CD4-positive, alpha-beta T cell treated with Interleukin-21 for 1 hour (primary cell): ENCODE data around the gene DIMT1.
A peak's percentile ranks its signal among the peaks of the same experiment; 100 is the strongest.

Experiments
- DNase-seq: peaks from one replicate; pipeline ENCODE4 v3.0.0-alpha.2; 2020

Gene DIMT1

GRCh38 chr5:62403411-62404250 lies at the start of gene DIMT1:
DIMT1 (minus strand) TSS chr5:62403905; CDS start chr5:62403772, 133 bp downstream.
- peak; percentile 94 for DNase-seq

- DNase-seq = no peak
These were observed 46.6 kb upstream of the DIMT1 start for GRCh38 chr5:62450259-62450658.

GRCh38 chr5:62448528-62448927 lies 44.8 kb upstream of the DIMT1 start:
- DNase-seq = no peak

- DNase-seq = no peak
These were observed 28.9 kb upstream of the DIMT1 start for GRCh38 chr5:62432621-62433064.

GRCh38 chr5:62431735-62432620 lies 28.3 kb upstream of the DIMT1 start:
- DNase-seq = no peak

DNA sequence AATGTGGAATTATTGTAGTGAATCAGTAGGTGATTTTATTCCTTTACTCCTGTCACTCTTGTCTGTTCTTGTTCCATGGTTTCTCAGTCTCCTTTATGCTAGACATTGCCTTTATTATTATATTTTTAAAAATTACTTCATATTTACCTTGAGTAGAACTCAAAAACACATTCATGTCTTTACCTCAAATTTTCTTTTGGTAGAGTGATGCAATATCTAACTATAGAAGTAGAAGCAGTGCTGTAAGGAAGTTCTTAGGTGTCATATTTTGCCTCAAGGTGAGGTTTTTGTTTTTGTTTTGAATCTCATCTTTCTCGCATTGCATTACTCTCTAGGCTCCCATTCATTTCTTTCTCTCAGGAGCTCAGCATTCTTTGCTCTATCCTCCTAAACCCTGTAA lies 21.1 kb upstream of the DIMT1 start:
- no peak for DNase-seq

GRCh38 chr5:62421414-62421813 lies 17.7 kb upstream of the DIMT1 start:
- DNase-seq = no peak

- no peak for DNase-seq
These were observed 15.9 kb upstream of the DIMT1 start for GRCh38 chr5:62419609-62420008.

DNA sequence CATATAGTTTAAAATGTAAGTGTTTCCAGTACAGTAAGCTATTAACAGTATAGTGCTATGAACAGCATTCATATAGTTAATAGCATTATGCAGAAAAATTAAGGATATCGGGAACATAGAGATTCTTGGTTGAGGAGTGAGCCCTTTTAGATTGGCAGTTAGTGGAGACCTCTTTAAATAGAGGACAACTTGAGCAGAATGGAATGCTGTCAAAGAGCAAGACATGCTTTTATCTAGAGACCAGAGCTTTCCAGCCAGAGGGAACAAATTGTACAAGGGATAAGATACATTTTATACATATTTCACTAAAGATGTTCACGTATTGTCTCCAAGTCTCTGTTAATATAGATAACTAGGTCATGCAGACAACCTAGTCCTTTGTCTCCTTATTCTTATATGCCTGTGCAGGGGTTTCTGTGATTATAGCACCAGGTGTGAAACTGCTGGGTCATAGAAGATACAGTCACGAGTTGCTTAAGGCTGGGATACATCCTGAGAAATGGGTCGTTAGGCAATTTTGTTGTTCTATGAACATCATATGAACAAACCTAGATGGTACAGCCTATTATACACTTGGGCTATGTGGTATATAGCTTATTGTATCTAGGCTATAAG lies 14.9 kb upstream of the DIMT1 start:
- DNase-seq = no peak

- no peak for DNase-seq
These were observed 10.0 kb upstream of the DIMT1 start for GRCh38 chr5:62413711-62414110.

- DNase-seq = peak; percentile 99
These were observed 9.0 kb upstream of the DIMT1 start, which contains the start of gene IPO11 for GRCh38 chr5:62412549-62413329. IPO11 (plus strand) TSS chr5:62412763; CDS start chr5:62437280, 24,517 bp downstream.

DNA sequence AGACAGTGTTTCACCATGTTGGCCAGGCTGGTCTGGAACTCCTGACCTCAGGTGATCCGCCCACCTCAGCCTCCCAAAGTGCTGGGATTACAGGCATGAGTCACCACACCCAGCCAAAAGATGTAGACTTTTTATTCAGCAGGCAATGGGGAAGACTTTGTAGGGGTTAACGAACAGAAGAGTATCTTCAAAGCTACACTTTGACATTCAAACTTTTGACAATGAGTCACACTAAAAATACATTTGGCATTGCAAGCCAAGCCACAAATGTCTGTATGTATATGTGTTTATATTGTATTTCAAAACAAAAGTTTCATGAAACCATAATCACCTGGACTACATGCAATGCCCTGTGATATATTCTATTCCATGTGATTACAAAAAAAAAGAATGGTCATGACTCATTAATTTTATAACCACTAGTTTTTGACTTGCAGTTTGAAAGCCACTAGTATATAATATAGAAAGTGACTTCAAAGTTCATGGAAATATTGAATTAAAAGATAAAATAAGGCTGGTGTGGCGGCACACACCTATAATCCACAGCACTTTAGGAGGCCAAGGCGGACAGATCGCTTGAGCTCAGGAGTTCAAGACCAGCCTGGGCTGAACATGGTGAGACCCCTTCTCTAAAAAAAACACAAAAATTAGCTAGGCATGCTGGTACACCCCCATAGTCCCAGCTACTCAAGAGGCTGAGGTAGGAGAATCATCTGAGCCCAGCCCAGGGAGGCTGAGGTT lies 8.3 kb downstream of the DIMT1 start:
- DNase-seq = no peak

GRCh38 chr5:62386824-62387223 lies 16.9 kb downstream of the DIMT1 start:
- no peak for DNase-seq

- DNase-seq = no peak
These were observed 17.8 kb downstream of the DIMT1 start for GRCh38 chr5:62385816-62386400.

DNA sequence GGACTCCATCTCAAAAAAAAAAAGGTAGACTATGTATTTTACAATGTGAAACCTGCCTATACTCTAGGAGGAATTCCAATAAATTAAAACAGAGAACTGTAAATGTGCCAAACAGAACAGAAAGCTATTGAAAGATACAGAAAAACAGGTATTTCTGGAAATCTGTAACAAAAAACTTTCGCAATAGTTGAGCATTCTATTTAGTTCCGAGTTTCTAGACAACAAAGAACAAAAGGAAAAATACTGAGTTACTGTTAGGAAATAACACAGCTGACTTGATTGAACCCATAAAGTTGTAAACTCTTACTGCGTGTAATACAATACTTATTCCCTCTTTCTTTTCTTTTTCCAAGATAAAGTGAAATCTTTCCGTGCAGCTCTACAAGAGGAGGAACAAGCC lies 18.6 kb downstream of the DIMT1 start:
- DNase-seq = no peak

- DNase-seq = no peak
These were observed 27.6 kb downstream of the DIMT1 start for GRCh38 chr5:62376064-62376463.

DNA sequence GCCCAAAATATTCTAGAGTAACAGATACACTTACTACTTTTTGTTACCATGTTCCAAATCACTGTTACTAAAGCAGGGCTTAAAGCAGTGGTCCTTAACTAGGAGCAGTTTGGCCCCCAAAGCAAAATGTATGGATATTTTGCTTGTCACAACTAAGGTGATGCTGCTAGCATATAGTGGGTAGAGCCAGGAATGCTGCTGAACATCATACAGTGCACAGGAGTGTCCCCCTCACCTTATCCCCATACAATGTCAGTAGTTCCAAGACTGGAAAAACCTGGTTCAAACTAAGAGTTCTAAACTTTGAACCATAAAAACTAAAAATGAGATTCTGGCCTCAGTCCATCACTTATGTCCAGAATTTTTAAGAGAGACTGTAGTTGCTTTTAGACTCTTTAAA lies 28.1 kb downstream of the DIMT1 start:
- DNase-seq = no peak

DNA sequence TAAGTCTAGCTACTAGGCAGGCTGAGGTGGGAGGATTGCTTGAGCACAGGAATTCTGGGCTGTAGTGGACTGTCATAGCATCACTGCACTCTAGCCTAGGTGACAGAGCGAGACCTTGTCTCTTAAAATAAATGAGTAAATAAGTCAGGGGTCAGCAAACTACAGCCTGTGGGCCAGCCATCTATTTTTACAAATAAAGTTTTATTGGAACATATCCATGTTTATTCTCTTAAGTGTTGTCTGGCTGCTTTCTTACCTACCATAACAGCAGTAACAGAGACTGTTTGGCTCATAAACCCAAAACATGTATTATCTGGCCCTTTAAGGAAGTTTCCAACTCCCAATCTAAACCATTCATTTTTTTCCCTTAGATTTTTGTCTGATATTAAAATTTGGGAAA lies 29.6 kb downstream of the DIMT1 start:
- no peak for DNase-seq

DNA sequence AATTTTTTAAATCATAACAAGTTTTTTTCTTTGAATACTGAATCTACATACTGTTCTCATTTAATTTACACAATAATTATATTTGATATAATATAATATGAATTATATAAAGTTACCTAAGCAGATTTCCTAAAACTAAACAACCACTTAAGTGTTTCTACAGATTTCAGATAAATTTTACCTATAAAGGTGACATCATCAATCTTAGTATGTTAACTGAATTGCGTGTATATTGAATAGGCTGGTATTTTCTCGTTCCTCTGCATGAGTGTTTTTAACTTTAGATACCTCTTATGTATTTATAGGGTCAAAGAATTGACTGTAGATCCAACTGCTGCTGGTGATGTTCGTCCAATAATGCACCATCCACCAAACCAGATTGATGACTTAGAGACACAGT lies 30.3 kb downstream of the DIMT1 start:
- no peak for DNase-seq

GRCh38 chr5:62372600-62372999 lies 31.1 kb downstream of the DIMT1 start:
- DNase-seq = no peak

DNA sequence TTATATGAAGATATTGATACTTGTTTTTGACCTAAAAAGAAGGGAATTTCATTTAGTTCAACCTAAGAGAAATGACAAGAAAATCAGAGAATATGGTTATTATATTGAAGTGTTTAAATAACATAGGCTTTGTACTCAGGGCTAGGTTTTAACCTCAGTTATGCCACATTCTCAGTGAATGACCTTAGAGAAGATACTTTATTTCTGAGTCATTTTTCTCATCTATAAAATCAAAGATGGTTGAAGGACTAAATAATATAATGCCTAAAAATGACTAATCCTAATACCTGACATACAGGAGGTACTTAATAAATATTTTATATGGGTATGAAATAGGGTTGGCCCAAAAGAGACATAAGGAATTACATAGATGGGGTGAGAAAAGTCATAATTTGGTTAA lies 32.3 kb downstream of the DIMT1 start:
- DNase-seq = no peak
